ENCODE data around the gene CCNA1. TPM values are rescaled to one million over a fixed set of nuclear protein-coding genes. Genes with fewer than 3 reads are reported as not detected.

Gene CCNA1
- total RNA-seq, 2 donors from 2014 or later: not detected

- Histone ChIP-seq H3K4me3 (no peak overlapping the region), H3K36me3 (no peaks in the 10 kb centered on the region), H3K9me3 (no peaks in the 10 kb centered on the region), H3K27ac (no peak overlapping the region), H3K4me1 (no peaks in the 10 kb centered on the region), H3K27me3 (no peaks in the 10 kb centered on the region), H3K9ac (ENCODE audit: low read depth in 2 of 2, low read length in 2 of 2) (no peak overlapping the region)
- no peak for DNase-seq
- TF ChIP-seq CTCF (IDR thresholded peaks at IDR 0.05): no peak
- intact Hi-C loops (cut with DNase I): no loop called here
Observed at GRCh38 chr13:36413161-36413560, 19.1 kb upstream of the CCNA1 start.

GRCh38 chr13:36414461-36414860, 17.8 kb upstream of the CCNA1 start:
- Histone ChIP-seq H3K4me3 (no peak overlapping the region), H3K27me3 (no peaks in the 10 kb centered on the region), H3K4me1 (no peaks in the 10 kb centered on the region), H3K9me3 (no peaks in the 10 kb centered on the region), H3K36me3 (no peaks in the 10 kb centered on the region), H3K9ac (ENCODE audit: low read depth in 2 of 2, low read length in 2 of 2) (no peak overlapping the region), H3K27ac (no peak overlapping the region)
- TF ChIP-seq CTCF (IDR thresholded peaks at IDR 0.05): no peak
- DNase-seq: no peak
- intact Hi-C loops (cut with DNase I): no loop called here

GRCh38 chr13:36417331-36417730, 15.0 kb upstream of the CCNA1 start:
- no peak overlapping the region for H3K9ac ChIP-seq (ENCODE audit: low read depth in 2 of 2, low read length in 2 of 2)
- no peaks in the 10 kb centered on the region for H3K36me3 ChIP-seq
- intact Hi-C loops (cut with DNase I): no loop called here
- no peaks in the 10 kb centered on the region for H3K4me1 ChIP-seq
- H3K27me3 ChIP-seq: no peaks in the 10 kb centered on the region
- no peak for TF ChIP-seq CTCF (IDR thresholded peaks at IDR 0.05)
- DNase-seq: no peak
- H3K27ac ChIP-seq: no peak overlapping the region
- no peak overlapping the region for H3K4me3 ChIP-seq
- no peaks in the 10 kb centered on the region for H3K9me3 ChIP-seq

GRCh38 chr13:36418022-36418805, 14.1 kb upstream of the CCNA1 start:
- no peak for TF ChIP-seq CTCF (IDR thresholded peaks at IDR 0.05)
- no peaks in the 10 kb centered on the region for H3K4me1 ChIP-seq
- H3K9me3 ChIP-seq: no peaks in the 10 kb centered on the region
- intact Hi-C loops (cut with DNase I): no loop called here
- H3K36me3 ChIP-seq: no peaks in the 10 kb centered on the region
- DNase-seq: no peak
- H3K27ac ChIP-seq: no peak overlapping the region
- no peak overlapping the region for H3K4me3 ChIP-seq
- no peak overlapping the region for H3K9ac ChIP-seq (ENCODE audit: low read depth in 2 of 2, low read length in 2 of 2)
- H3K27me3 ChIP-seq: no peaks in the 10 kb centered on the region

DNA sequence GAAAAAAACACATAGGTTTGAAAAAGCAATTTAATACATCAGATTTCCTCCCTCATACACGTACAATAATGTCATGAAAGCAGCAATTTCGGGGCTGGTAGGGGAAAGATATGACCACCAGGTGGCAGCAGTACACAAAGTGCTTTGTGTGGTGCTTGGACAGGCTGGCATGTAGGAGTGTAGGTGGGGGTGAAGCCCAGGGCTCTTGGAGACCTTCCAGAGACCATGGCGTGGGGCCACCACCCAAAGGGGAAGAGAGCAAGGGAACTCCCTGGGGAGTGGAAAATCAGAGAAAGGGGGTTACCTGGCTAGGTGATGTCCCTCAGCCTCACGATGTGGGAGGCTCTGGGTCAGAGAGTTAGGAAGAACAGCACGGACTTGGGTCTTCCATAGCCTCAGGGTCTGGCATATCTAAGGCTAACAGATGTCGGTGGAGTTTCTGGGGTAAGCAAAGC, 11.8 kb upstream of the CCNA1 start:
- TF ChIP-seq CTCF (IDR thresholded peaks at IDR 0.05): peak; percentile 66
- Histone ChIP-seq H3K9me3 (no peaks in the 10 kb centered on the region), H3K4me1 (no peaks in the 10 kb centered on the region), H3K36me3 (no peaks in the 10 kb centered on the region), H3K27me3 (no peaks in the 10 kb centered on the region), H3K27ac (no peak overlapping the region), H3K4me3 (no peak overlapping the region), H3K9ac (ENCODE audit: low read depth in 2 of 2, low read length in 2 of 2) (no peak overlapping the region)
- peak; percentile 67 for DNase-seq
- intact Hi-C loops (cut with DNase I): loop anchor here (5.0 kb wide), 1 partner anchor 317 kb away; no protein-coding TSS in a partner anchor
